T47D (cell line): Measurements from ENCODE around the gene PPFIA1.
"Not testable (repeated sequence)": the region's sequence is repeated elsewhere in the genome, so short reads cannot be mapped to it uniquely, and the experiment has no call there.

Experiments used
- DNase-seq, 2 experiments: peaks; one replicate each; pipeline versions ENCODE4 v3.0.0 to v3.0.0-alpha.2; 2011 to 2012; ENCODE audit warnings: low read depth in 1 of 2, low spot score in 1 of 2
- JUND ChIP-seq: IDR thresholded peaks from 2 replicates; pipeline ENCODE4 v1.6.1; 2012; ENCODE audit warnings: low read depth
- in situ Hi-C: cut with HindIII; loops from 2 replicates; pipeline ENCODE4 v1.10.0; 2016; ENCODE audit warnings: low sequenced_read_pairs, low pct_unique_long_range_greater_than_20kb

PPFIA1 gene

GRCh38 chr11:70381872-70382861, 111.7 kb downstream of the PPFIA1 start:
- TF ChIP-seq JUND: no peak
- in situ Hi-C loops: no loop called here
- DNase-seq: peak in 1 of 2 experiments; percentile 26

- in situ Hi-C loops: no loop called here
- TF ChIP-seq JUND: no peak
- DNase-seq: no peak
Measured at GRCh38 chr11:70383664-70384565, 113.4 kb downstream of the PPFIA1 start.

- in situ Hi-C loops: no loop called here
- DNase-seq: no peak
- TF ChIP-seq JUND: no peak
Measured at GRCh38 chr11:70384566-70385152, 114.2 kb downstream of the PPFIA1 start.

- TF ChIP-seq JUND: no peak
Measured at GRCh38 chr11:70387564-70387963, 117.1 kb downstream of the PPFIA1 start.

GRCh38 chr11:70389201-70389600, 118.7 kb downstream of the PPFIA1 start:
- in situ Hi-C loops: no loop called here
- no peak for TF ChIP-seq JUND
- no peak for DNase-seq

More at GRCh38 chr11:70387564-70387963, 117.1 kb downstream of the PPFIA1 start:
- no peak for DNase-seq
- in situ Hi-C loops: no loop called here

- DNase-seq, in situ Hi-C loops: not testable (repeated sequence)
Measured at GRCh38 chr11:70390882-70391281, 120.4 kb downstream of the PPFIA1 start.

GRCh38 chr11:70394211-70394950, 123.9 kb downstream of the PPFIA1 start:
- DNase-seq: no peak
- TF ChIP-seq JUND: no peak
- in situ Hi-C loops: no loop called here

GRCh38 chr11:70397336-70397982, 127.0 kb downstream of the PPFIA1 start:
- in situ Hi-C loops: no loop called here
- no peak for DNase-seq
- TF ChIP-seq JUND: no peak

- no peak for TF ChIP-seq JUND
- DNase-seq: peak; percentile 90 to 95
- in situ Hi-C loops: no loop called here
Measured at GRCh38 chr11:70397983-70398833, 127.7 kb downstream of the PPFIA1 start, which contains the start of gene CTTN. TSS of gene CTTN (plus strand) at chr11:70398529. CDS start at chr11:70407298, 8,769 bp downstream.

GRCh38 chr11:70398834-70399680, 128.6 kb downstream of the PPFIA1 start:
- DNase-seq: no peak
- TF ChIP-seq JUND: no peak
- in situ Hi-C loops: no loop called here
